Loucy (cell line): ENCODE measurements around the gene SLX4IP.
A peak's percentile ranks its signal among the peaks of the same experiment; 100 is the strongest.

ENCODE experiments used
- H2AFZ ChIP-seq: fragments of 200-600 bp; sonication (generic); 2 replicates; pipeline ENCODE4 v1.6.0; 2016; ENCODE audit warnings: antibody characterized with exemption, mild to moderate bottlenecking, low read length, moderate library complexity
- H3F3A ChIP-seq: fragments of 200-600 bp; 2 replicates; pipeline ENCODE4 v1.6.0; 2016; ENCODE audit warnings: antibody characterized with exemption, low read depth, mild to moderate bottlenecking
- H3K27me3 ChIP-seq: fragments of 200-600 bp; sonication (generic); 2 replicates; pipeline ENCODE4 v1.6.1; 2014; ENCODE audit warnings: low read length, mild to moderate bottlenecking; ENCODE audit not compliant: insufficient read depth, poor library complexity, severe bottlenecking
- H3K36me3 ChIP-seq: fragments of 200-600 bp; sonication (generic); 2 replicates; pipeline ENCODE4 v1.6.1; 2016; ENCODE audit warnings: low read length; ENCODE audit not compliant: insufficient read depth
- H3K4me1 ChIP-seq: fragments of 200-600 bp; sonication (generic); 2 replicates; pipeline ENCODE4 v1.5.1; 2014; ENCODE audit warnings: low read length, mild to moderate bottlenecking; ENCODE audit not compliant: insufficient read depth, poor library complexity, severe bottlenecking
- H3K4me2 ChIP-seq: fragments of 200-600 bp; sonication (generic); 2 replicates; pipeline ENCODE4 v1.6.0; 2014; ENCODE audit warnings: antibody characterized with exemption, low read length, low read depth, mild to moderate bottlenecking; ENCODE audit not compliant: poor library complexity, severe bottlenecking
- H3K4me3 ChIP-seq: fragments of 200-600 bp; sonication (generic); 2 replicates; pipeline ENCODE4 v1.5.1; 2014; ENCODE audit warnings: low read length, mild to moderate bottlenecking, mixed read lengths; ENCODE audit not compliant: poor library complexity, severe bottlenecking
- H3K79me2 ChIP-seq: fragments of 200-600 bp; sonication (generic); 2 replicates; pipeline ENCODE4 v1.6.1; 2014; ENCODE audit warnings: low read length; ENCODE audit not compliant: insufficient read depth
- H3K9ac ChIP-seq: fragments of 200-600 bp; sonication (generic); 2 replicates; pipeline ENCODE4 v1.6.0; 2014; ENCODE audit warnings: mild to moderate bottlenecking, low read depth, low read length, moderate library complexity; ENCODE audit not compliant: poor library complexity, severe bottlenecking
- H3K9me2 ChIP-seq: fragments of 200-600 bp; sonication (generic); replicated peaks from 2 replicates; pipeline ENCODE4 v1.6.1; 2016; ENCODE audit warnings: low read depth, low read length, mixed read lengths
- H3K9me3 ChIP-seq: fragments of 200-600 bp; sonication (generic); 2 replicates; pipeline ENCODE4 v1.6.1; 2014; ENCODE audit warnings: mild to moderate bottlenecking, antibody characterized with exemption, low read length, low read depth; ENCODE audit not compliant: insufficient read depth
- H4K20me1 ChIP-seq: fragments of 200-600 bp; sonication (generic); 2 replicates; pipeline ENCODE4 v1.6.0; 2014; ENCODE audit warnings: antibody characterized with exemption, low read length, mild to moderate bottlenecking; ENCODE audit not compliant: insufficient read depth, poor library complexity, severe bottlenecking
- EZH2phosphoT487 ChIP-seq: fragments of 200-600 bp; IDR thresholded peaks from 2 replicates; pipeline ENCODE4 v1.6.1; 2018; ENCODE audit warnings: antibody characterized with exemption, mild to moderate bottlenecking, moderate library complexity, borderline replicate concordance
- TF ChIP-seq, protein P1 (sequence below): fragments of 200-600 bp; sonication (generic); conservative IDR thresholded peaks from 2 replicates; pipeline ENCODE4 v1.5.1; 2014; ENCODE audit warnings: mild to moderate bottlenecking, antibody characterized with exemption, low read length

The SLX4IP gene

GRCh38 chr20:10430000-10430466 lies 5.1 kb upstream of the SLX4IP start:
- no peaks in the 10 kb centered on the region for H3K9me2 ChIP-seq
- H3K79me2 ChIP-seq: peaks cover 53% of the 10 kb centered on the region
- peak overlapping the region; percentile 13 for H3K4me3 ChIP-seq
- H2AFZ ChIP-seq: no peak overlapping the region
- peak overlapping the region; percentile 78 for H3K4me2 ChIP-seq
- H3F3A ChIP-seq: no peaks in the 10 kb centered on the region; the same call in 1 of the 2 replicates
- peaks cover 14% of the 10 kb centered on the region for H4K20me1 ChIP-seq
- TF ChIP-seq, protein P1, sequence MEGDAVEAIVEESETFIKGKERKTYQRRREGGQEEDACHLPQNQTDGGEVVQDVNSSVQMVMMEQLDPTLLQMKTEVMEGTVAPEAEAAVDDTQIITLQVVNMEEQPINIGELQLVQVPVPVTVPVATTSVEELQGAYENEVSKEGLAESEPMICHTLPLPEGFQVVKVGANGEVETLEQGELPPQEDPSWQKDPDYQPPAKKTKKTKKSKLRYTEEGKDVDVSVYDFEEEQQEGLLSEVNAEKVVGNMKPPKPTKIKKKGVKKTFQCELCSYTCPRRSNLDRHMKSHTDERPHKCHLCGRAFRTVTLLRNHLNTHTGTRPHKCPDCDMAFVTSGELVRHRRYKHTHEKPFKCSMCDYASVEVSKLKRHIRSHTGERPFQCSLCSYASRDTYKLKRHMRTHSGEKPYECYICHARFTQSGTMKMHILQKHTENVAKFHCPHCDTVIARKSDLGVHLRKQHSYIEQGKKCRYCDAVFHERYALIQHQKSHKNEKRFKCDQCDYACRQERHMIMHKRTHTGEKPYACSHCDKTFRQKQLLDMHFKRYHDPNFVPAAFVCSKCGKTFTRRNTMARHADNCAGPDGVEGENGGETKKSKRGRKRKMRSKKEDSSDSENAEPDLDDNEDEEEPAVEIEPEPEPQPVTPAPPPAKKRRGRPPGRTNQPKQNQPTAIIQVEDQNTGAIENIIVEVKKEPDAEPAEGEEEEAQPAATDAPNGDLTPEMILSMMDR: no peak
- no peak for TF ChIP-seq EZH2phosphoT487
- H3K9me3 ChIP-seq: no peaks in the 10 kb centered on the region
- H3K36me3 ChIP-seq: no peaks in the 10 kb centered on the region
- H3K9ac ChIP-seq: no peak overlapping the region
- H3K27me3 ChIP-seq: no peaks in the 10 kb centered on the region
- H3K4me1 ChIP-seq: peaks cover 49% of the 10 kb centered on the region

DNA sequence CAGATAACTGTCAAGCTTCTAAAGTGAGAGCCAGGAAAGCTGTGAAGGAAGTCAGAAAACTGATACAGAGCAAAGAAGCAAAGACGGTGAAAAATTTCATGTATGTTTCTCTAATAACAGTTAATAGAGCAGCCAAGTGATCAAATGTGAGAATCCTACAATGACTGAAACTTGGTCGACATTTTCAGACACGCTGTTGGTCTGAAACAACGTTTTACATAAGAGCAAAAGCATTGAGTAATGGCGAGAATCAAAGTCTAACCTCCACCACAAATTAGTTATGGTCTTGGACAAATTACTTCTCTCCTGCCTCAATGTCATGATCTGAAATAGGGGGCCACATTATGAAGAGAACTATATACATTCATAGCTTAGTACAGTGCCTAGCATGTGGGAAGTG lies 4.4 kb upstream of the SLX4IP start:
- H3K9me2 ChIP-seq: no peaks in the 10 kb centered on the region
- TF ChIP-seq EZH2phosphoT487: no peak
- TF ChIP-seq, protein P1: no peak
- H3K9me3 ChIP-seq: no peaks in the 10 kb centered on the region
- peaks cover 14% of the 10 kb centered on the region for H4K20me1 ChIP-seq
- H3K4me3 ChIP-seq: peak overlapping the region; percentile 13
- H3K36me3 ChIP-seq: no peaks in the 10 kb centered on the region
- peaks cover 58% of the 10 kb centered on the region for H3K79me2 ChIP-seq
- no peaks in the 10 kb centered on the region for H3K27me3 ChIP-seq
- peaks cover 55% of the 10 kb centered on the region for H3K4me1 ChIP-seq
- no peak overlapping the region for H2AFZ ChIP-seq
- H3F3A ChIP-seq: no peaks in the 10 kb centered on the region; the same call in 1 of the 2 replicates
- no peak overlapping the region for H3K9ac ChIP-seq
- H3K4me2 ChIP-seq: peak overlapping the region; percentile 78

DNA sequence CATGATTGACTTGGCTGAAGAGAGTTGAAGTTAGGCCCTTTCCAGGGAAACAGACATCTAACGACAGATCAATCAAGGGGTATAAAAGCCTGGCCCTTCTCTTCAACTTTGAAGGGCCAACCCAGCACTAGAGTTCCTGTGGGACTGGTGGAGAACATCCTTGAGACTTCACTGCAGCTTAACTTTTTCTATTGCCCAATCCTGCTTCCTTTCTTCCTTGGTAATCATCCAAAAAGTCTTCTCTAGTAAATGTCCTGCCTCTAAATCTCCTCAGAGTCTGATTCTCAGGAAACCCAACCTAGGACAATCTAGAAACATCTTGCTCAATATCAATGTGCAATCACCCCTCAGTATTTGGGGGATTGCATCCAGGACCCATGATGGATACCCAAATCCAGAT lies 3.0 kb upstream of the SLX4IP start:
- Histone ChIP-seq H3F3A (no peaks in the 10 kb centered on the region; the same call in 1 of the 2 replicates), H3K27me3 (no peaks in the 10 kb centered on the region), H3K4me2 (peak overlapping the region; percentile 78), H4K20me1 (peaks cover 9% of the 10 kb centered on the region), H3K4me1 (peaks cover 67% of the 10 kb centered on the region), H3K79me2 (peaks cover 67% of the 10 kb centered on the region), H3K9me3 (no peaks in the 10 kb centered on the region), H3K4me3 (peak overlapping the region; percentile 90), H3K9ac (peak overlapping the region; percentile 19), H3K36me3 (no peaks in the 10 kb centered on the region), H2AFZ (no peak overlapping the region), H3K9me2 (no peaks in the 10 kb centered on the region)
- TF ChIP-seq EZH2phosphoT487: no peak
- TF ChIP-seq, protein P1: no peak
